Body of pancreas (tissue), 4 donors: ENCODE measurements around the gene ADGRB3. TPM values are rescaled to one million over a fixed set of nuclear protein-coding genes. Genes with fewer than 3 reads are reported as not detected.

ENCODE experiments used
- ATAC-seq: fragments of 150-250 bp; one replicate; pipeline ENCODE4 v1.9.1; 2016
- DNase-seq, 4 donors: peaks; one replicate each; pipeline ENCODE4 v3.0.0-alpha.2; 2019
- H3K27ac ChIP-seq, 4 donors: fragments of 200-600 bp; sonication (generic); 1 replicate in 3 of 4; 2 replicates in 1 of 4; pipeline versions ENCODE4 v1.5.1 to v1.6.1; 2016 to 2019; ENCODE audit warnings: mild to moderate bottlenecking in 1 of 4, mixed read lengths in 1 of 4, moderate library complexity in 1 of 4
- H3K27me3 ChIP-seq, 2 donors: fragments of 200-600 bp; sonication (generic); one replicate each; pipeline ENCODE4 v1.6.0; 2016; ENCODE audit warnings: mild to moderate bottlenecking in 1 of 2
- H3K36me3 ChIP-seq, 2 donors: fragments of 200-600 bp; sonication (generic); replicated peaks in 1 of 2; 2 replicates each; pipeline ENCODE4 v1.5.1; 2016; ENCODE audit warnings: low read depth in 2 of 2; ENCODE audit not compliant: insufficient read depth in 1 of 2
- H3K4me1 ChIP-seq: fragments of 200-600 bp; sonication (generic); one replicate; pipeline ENCODE4 v1.6.0; 2016
- H3K4me3 ChIP-seq, 2 donors: fragments of 200-600 bp; sonication (generic); 1 replicate in 1 of 2; 2 replicates in 1 of 2; pipeline ENCODE4 v1.5.1; 2016 to 2019
- H3K9me3 ChIP-seq, 3 donors: fragments of 200-600 bp; sonication (generic); 1 replicate in 2 of 3; 2 replicates in 1 of 3; pipeline ENCODE4 v1.5.1; 2016
- POLR2A ChIP-seq, 3 donors: fragments of 450-650 bp; IDR thresholded peaks; one replicate each; pipeline ENCODE4 v1.6.1; 2016; ENCODE audit warnings: antibody characterized with exemption in 3 of 3, mild to moderate bottlenecking in 2 of 3
- WGBS, 2 donors: methylation state at CpG; one replicate each; pipeline ENCODE4 v1.1.5; 2017; 5-methylcytosine and 5-hydroxymethylcytosine counted together
- intact Hi-C: fragments of 100-400 bp; cut with DNase I; formaldehyde crosslinking; loops from one replicate; pipeline ENCODE4 v1.15.1; 2023
- total RNA-seq, 2 donors: library from RNA; depleted of rRNA; stranded (reverse); fragments of >200 nt; gene quantifications; one replicate each; pipeline ENCODE4 v1.1.0, GENCODE V29; 2016
- TF ChIP-seq, protein P1 (sequence below), 7 experiments: fragments of 450-650 bp in 4 of 7; fragments of 200-600 bp in 3 of 7; sonication (generic) in 3 of 7; IDR thresholded peaks; one replicate each; pipeline ENCODE4 v1.5.1; 2016 to 2019; ENCODE audit warnings: antibody characterized with exemption in 7 of 7

ADGRB3 gene
- total RNA-seq, 2 donors from 2014 or later: under 0.01 to 1.3 TPM

DNA sequence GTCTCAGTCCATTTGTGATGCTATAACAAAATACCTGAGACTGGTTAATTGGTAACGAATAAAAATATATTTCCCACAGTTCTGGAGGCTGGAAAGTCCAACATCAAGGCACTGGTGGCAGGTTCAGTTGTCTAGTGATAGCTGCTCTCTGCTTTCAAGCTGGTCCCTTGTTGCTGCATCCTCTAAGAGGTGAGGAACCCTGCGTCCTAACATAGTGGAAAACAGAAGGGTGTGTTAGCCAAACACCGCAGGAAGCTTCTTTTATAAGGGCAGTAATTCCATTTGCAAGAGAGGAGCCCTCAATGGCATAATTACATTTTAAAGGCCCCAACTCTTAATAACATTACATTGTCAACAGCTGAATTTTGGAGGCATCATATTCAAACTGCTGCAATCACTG is 372.7 kb downstream of the ADGRB3 start:
- no peak for ATAC-seq
- no peak for DNase-seq
- Histone ChIP-seq H3K4me1 (no peaks in the 10 kb centered on the region), H3K9me3 (no peaks in the 10 kb centered on the region), H3K27me3 (no peaks in the 10 kb centered on the region), H3K36me3 (no peaks in the 10 kb centered on the region), H3K27ac (no peak overlapping the region), H3K4me3 (no peak overlapping the region)
- intact Hi-C loops: no loop called here
- no peak for TF ChIP-seq POLR2A (IDR thresholded peaks at IDR 0.05)
- TF ChIP-seq, protein P1, sequence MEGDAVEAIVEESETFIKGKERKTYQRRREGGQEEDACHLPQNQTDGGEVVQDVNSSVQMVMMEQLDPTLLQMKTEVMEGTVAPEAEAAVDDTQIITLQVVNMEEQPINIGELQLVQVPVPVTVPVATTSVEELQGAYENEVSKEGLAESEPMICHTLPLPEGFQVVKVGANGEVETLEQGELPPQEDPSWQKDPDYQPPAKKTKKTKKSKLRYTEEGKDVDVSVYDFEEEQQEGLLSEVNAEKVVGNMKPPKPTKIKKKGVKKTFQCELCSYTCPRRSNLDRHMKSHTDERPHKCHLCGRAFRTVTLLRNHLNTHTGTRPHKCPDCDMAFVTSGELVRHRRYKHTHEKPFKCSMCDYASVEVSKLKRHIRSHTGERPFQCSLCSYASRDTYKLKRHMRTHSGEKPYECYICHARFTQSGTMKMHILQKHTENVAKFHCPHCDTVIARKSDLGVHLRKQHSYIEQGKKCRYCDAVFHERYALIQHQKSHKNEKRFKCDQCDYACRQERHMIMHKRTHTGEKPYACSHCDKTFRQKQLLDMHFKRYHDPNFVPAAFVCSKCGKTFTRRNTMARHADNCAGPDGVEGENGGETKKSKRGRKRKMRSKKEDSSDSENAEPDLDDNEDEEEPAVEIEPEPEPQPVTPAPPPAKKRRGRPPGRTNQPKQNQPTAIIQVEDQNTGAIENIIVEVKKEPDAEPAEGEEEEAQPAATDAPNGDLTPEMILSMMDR (IDR thresholded peaks at IDR 0.05): no peak
- 46 to 50% methylated on average over 3 of the region's 3 CpGs for WGBS, 2 donors

DNA sequence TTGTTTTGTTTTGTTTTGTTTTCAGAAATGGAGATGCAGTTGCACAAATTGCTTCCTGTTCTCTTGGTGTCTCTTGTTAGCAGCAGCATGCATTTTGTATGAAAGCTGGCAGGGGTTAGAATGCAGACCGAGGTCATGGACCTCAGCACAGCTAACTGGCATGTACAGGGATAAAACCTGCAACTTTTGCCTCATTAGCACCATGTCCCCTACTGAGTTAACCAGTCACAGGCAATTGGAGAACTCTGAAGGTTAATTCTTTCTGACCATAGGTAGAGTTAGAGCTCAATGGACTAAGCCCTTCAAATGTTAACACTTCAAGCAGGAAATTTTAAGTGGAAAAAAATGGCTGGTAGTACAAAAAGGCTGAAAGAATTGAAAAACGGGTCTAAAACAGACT is 377.1 kb downstream of the ADGRB3 start:
- Histone ChIP-seq H3K9me3 (no peaks in the 10 kb centered on the region), H3K27me3 (no peaks in the 10 kb centered on the region), H3K4me3 (no peak overlapping the region), H3K36me3 (no peaks in the 10 kb centered on the region), H3K27ac (no peak overlapping the region), H3K4me1 (no peaks in the 10 kb centered on the region)
- DNase-seq (no peak), ATAC-seq (no peak)
- 44 to 54% methylated on average over 2 of the region's 2 CpGs for WGBS, 2 donors
- intact Hi-C loops: no loop called here
- no peak for TF ChIP-seq POLR2A (IDR thresholded peaks at IDR 0.05)
- TF ChIP-seq, protein P1 (IDR thresholded peaks at IDR 0.05): no peak

DNA sequence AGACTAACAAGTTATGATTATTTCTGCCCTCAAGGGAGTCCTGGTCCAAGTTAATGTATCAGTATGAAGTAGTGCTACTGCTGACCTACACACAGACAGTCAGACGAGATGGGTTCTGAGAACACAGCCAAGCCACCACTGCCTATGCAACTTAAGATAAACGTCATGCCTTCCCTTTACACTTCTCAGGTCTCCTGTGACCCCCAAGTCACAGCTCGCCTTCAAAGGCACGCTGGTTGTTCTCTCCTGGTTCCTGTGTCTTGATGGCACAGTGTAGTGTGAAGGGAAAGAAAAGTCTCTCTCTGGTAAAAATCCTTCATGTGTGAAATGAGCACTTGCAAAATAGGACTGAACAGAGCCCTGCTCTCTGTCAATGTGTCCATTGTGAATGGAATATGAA is 377.8 kb downstream of the ADGRB3 start:
- H3K9me3 ChIP-seq: no peaks in the 10 kb centered on the region
- DNase-seq (no peak), ATAC-seq (no peak)
- no peak overlapping the region for H3K27ac ChIP-seq
- intact Hi-C loops: no loop called here
- no peaks in the 10 kb centered on the region for H3K4me1 ChIP-seq
- H3K36me3 ChIP-seq: no peaks in the 10 kb centered on the region
- no peak overlapping the region for H3K4me3 ChIP-seq
- no peak for TF ChIP-seq POLR2A (IDR thresholded peaks at IDR 0.05)
- TF ChIP-seq, protein P1 (IDR thresholded peaks at IDR 0.05): no peak
- no peaks in the 10 kb centered on the region for H3K27me3 ChIP-seq
- 49 to 59% methylated on average over 4 of the region's 4 CpGs for WGBS, 2 donors

DNA sequence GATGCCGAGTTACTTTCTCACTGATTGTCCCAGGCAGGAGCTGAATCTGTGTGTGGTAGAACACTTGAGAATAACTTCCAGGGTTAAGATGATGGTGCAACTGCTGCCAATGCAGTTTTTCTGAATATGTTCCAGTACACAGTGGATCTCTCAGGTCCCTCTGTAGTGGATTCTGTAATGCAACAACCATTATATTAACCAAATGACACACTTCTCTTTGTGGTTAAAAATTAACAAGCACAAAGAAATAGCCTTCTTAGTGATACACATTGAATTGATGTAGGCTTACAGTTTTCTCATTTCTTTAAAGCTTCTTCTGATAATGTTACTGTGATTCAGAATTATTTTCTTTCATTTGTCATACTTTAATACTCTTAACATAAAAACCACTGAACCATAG is 383.8 kb downstream of the ADGRB3 start:
- H3K27me3 ChIP-seq: no peaks in the 10 kb centered on the region
- no peaks in the 10 kb centered on the region for H3K4me1 ChIP-seq
- intact Hi-C loops: no loop called here
- no peak overlapping the region for H3K27ac ChIP-seq
- TF ChIP-seq POLR2A (IDR thresholded peaks at IDR 0.05): no peak
- TF ChIP-seq, protein P1 (IDR thresholded peaks at IDR 0.05): no peak
- WGBS, 2 donors: 83 to 93% methylated on average over 1 of the region's 1 CpG
- ATAC-seq: no peak
- no peaks in the 10 kb centered on the region for H3K36me3 ChIP-seq
- no peak overlapping the region for H3K4me3 ChIP-seq
- DNase-seq: no peak
- H3K9me3 ChIP-seq: no peaks in the 10 kb centered on the region

DNA sequence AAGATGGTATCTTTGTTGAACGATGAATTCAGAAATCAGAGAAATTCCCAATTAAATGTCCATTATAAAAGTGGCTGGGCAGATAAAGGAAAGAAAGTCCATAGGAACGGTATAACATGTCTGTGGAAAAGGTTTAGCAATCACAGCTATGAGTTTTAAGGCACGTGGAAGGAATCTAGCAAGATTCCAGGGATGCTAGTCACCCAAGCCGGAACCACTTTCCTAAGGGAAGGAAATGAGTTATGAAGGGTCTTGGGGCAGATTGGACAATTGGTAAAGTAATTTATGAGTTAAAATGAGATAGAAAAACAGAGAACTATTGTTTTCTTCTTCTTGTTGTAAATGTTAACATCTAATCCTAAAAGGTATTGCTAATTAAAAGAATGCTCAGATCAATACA is 384.8 kb downstream of the ADGRB3 start:
- H3K4me1 ChIP-seq: no peaks in the 10 kb centered on the region
- ATAC-seq (no peak), DNase-seq (no peak)
- no peak for TF ChIP-seq POLR2A (IDR thresholded peaks at IDR 0.05)
- TF ChIP-seq, protein P1 (IDR thresholded peaks at IDR 0.05): no peak
- H3K9me3 ChIP-seq: no peaks in the 10 kb centered on the region
- H3K4me3 ChIP-seq: no peak overlapping the region
- H3K36me3 ChIP-seq: no peaks in the 10 kb centered on the region
- no peaks in the 10 kb centered on the region for H3K27me3 ChIP-seq
- intact Hi-C loops: no loop called here
- no peak overlapping the region for H3K27ac ChIP-seq
- 58 to 62% methylated on average over 4 of the region's 4 CpGs for WGBS, 2 donors
